Left renal pelvis (tissue), 4 donors: ENCODE data around the gene JSRP1. TPM values are rescaled to one million over a fixed set of nuclear protein-coding genes. Genes with fewer than 3 reads are reported as not detected.
"Not testable (repeated sequence)": the region's sequence is repeated elsewhere in the genome, so short reads cannot be mapped to it uniquely, and the experiment has no call there.

ENCODE experiments used
- DNase-seq, 4 donors: peaks; one replicate each; pipeline ENCODE4 v3.0.0-alpha.2; 2013; ENCODE audit warnings: low read depth in 4 of 4, low spot score in 3 of 4
- polyA plus RNA-seq, 4 donors: library from polyadenylated mRNA; unstranded; fragments of 120-200 nt; gene quantifications; one replicate each; pipeline ENCODE4 v1.2.1, GENCODE V29; 2013; ENCODE audit not compliant: insufficient read length in 4 of 4

The JSRP1 gene
- polyA plus RNA-seq, 4 donors = 0.34 to 1.5 (median 0.47) TPM

DNA sequence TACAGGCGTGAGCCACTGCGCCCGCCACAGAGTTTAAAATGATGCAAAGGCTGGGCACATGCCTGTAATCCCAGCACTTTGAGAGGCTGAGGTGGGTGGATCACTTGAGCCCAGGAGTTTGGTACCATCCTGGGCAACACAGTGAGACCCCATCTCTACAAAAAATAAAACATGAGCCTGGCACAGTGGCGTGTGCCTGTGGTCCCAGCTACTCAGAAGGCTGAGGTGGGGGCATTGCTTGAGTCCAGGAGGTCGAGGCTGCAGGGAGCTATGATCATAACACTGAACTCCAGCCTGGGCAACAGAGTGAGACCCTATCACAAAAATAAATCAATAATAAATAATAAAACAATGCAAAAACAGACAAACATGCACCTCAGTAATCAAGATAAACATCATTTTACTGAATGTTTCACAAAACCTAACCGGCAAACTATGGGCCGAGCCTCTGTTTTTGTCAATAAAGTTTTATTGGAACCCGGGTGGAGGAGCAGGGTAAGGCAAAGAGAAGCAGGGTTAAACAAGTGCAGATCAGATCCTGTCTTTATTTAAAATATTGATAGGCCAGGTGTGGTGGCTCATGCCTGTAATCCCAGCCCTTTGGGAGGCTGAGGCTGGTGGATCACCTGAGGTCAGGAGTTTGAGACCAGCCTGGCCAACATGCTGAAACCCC, 27.8 kb upstream of the JSRP1 start:
- DNase-seq = no peak

DNA sequence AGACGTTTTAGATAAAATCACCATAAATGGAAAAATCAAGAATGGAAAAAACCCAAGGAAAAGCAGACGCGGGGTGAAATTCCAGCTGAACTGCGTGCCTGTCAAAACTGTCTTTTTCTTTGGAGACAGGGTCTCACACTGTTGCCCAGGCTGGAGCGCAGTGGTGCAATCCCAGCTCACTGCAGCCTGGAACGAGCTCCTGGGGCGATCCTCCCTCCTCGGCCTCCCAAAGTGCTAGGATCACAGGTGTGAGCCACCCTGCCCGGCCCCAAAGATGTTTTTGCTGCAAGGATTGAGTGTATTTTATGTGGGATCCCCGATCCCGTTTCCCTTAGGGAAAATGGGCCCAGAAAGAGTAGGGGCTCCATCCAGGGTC, 26.6 kb upstream of the JSRP1 start:
- no peak for DNase-seq

DNA sequence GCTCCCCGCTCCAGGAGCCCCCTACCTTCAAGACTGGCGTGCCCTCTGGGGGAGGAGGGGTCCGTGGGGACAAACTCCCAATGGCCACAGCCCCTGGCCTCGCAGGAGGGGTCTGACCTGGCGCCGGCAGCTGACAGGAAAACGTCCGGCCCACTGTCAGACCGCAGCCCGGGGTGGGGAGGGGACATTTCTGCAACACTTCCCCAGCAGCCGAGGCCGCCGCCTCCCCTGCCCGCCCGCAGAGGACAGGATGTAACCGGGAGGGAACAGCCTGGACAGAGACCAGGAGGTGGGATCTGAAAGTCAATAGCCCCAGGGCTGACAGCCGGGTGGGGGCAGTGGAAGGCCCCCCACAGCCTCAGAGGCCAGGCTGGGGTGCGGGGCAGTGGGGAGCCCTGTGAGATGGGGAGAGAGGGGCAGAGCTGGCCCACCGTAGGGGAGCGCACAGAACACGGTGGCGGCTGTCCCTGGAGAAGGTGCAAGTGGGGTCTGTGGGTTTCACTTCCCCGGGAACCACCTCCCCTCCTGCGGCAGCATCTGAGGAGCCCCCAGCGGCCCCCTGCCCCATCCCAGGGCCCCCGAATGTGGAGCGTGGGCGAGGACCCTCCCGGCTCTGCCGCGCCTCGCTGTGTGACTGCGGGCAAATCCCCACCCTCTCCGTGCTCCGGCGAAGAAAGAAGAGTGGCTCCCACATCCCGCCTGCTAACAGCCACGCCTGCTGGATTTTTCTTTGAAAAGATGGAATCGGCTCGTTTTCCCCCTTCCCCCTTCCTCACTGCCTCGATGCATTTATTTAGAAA, 26.0 kb upstream of the JSRP1 start, which contains the start of gene PEAK3:
TSS of gene PEAK3 (minus strand) at position 114 of the 800 bp plus-strand sequence. CDS start 1,244 bp downstream, outside the sequence.
- no peak for DNase-seq

GRCh38 chr19:2281265-2282061, 25.2 kb upstream of the JSRP1 start:
- not testable (repeated sequence) for DNase-seq

DNA sequence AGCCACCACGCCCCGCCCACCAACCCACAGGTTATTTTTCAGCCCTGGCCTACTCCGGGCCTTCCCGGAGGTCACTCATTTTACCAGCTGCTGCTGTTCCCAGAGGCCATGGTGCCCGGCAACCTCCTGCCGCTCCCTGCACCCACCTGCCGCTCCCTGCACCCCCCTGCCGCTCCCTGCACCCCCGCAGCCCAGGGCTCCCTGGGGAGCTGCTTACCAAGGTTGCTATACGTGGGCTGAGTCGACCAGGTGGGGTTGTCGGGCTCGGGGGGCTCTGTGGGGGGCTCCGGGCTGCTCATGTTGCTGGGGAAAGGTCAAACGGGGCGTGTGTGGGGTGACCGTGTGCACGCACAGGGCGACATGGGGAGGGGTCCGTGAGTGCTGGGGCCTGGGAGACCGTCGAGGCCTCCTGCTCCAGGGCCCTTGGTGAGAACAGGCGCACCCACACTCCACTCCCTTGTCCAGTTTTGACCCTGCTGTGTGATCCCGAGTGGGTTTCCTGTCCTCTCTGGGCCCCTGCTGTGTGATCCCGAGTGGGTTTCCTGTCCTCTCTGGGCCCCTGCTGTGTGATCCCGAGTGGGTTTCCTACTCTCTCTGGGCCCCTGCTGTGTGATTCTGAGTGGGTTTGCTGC, 24.5 kb upstream of the JSRP1 start:
- no peak for DNase-seq

DNA sequence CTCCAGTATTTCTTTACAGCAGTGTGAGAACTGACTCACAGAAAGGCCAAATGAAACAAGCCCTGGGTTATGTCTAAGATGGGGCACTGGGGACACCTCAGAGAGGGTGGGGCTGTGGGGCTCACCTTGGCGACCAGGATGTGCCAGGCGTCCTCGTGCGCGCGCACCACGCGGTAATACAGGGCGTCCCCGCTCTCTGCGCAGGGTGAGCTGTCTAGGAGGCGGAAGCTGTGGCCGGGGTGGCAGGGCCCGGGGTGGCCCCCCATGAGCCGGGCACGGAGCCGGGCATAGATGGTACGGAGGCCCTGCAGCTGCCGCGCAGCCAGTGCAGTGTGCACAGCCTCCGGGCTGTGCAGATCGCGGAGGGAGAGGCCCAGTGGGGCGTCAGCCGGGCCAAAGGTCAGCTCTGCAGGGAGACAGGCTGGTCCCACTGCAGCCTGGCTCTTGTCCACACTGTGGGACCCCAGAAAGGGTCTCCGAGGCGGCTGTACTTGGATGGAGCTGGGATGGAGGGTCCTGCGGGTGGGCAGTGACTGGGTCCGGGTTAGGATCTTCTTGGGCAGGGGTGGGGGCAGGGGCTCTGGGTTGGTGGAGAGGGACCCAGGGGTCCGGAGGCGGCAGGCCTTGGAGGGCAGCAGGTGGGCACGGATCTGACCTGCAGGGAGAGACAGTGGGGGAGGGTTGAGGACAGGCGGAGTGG, 22.4 kb upstream of the JSRP1 start:
- no peak for DNase-seq

- no peak for DNase-seq
These were observed 20.9 kb upstream of the JSRP1 start for GRCh38 chr19:2277138-2277537.

- no peak for DNase-seq
These were observed 20.3 kb upstream of the JSRP1 start for GRCh38 chr19:2276429-2276986.

DNA sequence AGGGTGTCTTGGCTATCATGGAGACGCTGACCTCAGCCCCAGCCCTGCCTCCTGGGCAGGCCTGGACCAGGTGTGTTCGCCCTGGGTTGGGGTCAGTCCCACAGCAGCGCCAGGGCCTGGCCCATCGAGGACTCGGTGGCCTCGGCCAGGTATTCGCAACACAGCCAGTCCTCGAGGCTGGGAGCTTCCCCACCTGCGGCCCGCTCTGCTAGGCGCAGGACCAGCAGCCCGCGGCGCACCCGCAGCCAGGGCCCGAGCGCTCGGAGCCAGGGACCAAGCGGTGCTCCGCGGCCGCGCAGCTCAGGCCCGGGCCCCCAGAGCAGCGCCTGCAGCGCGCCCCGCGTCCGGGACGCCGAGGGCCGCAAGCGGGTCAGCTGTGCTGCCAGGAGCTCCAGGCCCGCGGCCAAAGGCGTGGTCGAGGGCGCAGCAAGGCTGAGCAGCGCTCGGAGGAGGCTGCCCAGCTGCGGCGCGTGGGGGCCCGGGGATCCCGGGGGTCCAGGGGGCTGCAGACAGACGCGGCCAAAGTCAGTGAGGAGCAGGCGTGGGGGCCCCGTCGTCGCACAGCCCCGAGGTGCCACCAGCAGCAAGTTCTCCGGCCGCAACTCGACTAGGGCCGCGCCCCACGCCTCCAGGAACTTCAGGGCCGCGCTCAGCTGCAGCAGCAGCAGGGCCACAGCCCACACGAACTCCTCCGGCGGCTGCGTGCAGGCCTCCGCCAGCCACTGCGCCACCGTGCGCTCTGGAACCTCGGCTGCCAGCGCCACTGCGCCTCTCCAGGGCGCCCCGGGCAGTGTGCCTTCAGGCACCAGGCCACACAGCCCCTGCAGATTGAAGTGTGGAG, 19.6 kb upstream of the JSRP1 start:
- DNase-seq = no peak

- no peak for DNase-seq
These were observed 18.8 kb upstream of the JSRP1 start for GRCh38 chr19:2274931-2275535.

GRCh38 chr19:2274185-2274711, 18.0 kb upstream of the JSRP1 start:
- DNase-seq = no peak

DNA sequence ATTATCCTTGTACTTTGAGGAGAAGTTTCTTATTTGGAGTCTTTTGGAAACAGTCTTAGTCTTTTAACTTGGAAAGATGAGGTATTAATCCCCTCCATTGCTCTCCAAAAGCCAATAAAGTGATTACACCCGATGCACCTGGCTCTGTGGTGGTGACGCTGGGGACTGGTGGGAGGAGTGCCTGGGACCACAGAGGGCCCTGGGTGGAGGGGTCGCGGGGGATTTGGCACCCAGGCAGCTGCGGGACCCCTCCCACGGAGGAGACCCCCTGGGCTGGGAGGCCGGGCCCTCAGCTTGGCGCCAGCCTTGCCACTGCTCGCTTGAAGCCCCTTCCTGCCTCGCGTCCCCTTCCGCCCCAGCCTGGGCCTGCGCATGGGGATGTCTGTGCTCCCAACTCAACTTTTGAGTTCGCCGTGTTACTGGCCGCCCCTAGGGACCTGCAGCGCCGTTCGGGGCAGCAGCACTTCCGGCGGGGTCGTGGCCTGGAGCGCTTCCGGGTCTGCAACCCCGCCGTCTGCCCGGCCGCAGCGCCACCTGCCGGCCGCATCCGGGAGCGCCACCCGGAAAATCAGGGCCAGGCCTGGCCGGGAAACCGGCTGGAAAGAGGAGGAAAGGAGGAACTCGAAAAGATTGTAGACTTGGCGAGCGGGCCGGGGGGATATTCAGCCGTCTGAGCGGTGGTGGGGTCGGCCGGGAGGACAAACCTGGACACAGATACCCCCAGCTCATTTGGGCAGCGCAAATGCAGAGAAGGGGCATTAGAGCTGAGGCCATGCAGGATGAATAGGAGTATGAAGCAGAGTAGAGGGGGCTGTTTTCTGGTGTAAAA, 17.4 kb upstream of the JSRP1 start:
- no peak for DNase-seq

GRCh38 chr19:2271234-2272103, 15.3 kb upstream of the JSRP1 start:
- DNase-seq = no peak

- no peak for DNase-seq
These were observed 14.4 kb upstream of the JSRP1 start for GRCh38 chr19:2270423-2271233.

DNA sequence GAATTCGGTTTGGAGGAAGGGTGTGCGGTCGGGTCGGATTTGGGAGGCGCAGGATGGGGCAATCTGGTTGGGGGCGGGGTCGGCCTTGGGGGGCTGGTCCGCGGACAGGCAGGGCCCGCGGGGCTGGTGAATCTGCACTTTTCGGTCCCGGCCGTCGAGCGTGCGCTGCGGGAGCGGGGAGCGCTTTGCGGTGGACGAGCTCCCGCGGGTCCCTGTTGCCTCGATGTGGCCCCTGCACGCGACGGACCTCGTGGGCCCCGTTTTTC, 13.9 kb upstream of the JSRP1 start:
- DNase-seq = no peak
